Activated naive CD4-positive, alpha-beta T cell treated with anti-CD3 and anti-CD28 coated beads, Interleukin-2, amount 10 ng/mL, durations not matched to agents 7 days and 5 days (primary cell): ENCODE results near the gene A2M.

Experiments
- CTCF ChIA-PET: fragments of 350-600 bp; sonication (Branson Sonifier 250); formaldehyde crosslinking; loops from one replicate; lab custom pipeline; 2021; ENCODE audit warnings: antibody characterized with exemption; lab: Charles Lee
- DNase-seq: peaks from one replicate; pipeline ENCODE4 v3.0.0-alpha.2; 2020
- H3K27ac Mint-ChIP-seq: one replicate; pipeline ENCODE4 v1.8.0; 2021; ENCODE audit warnings: mild to moderate bottlenecking, moderate library complexity, mixed read lengths
- H3K27me3 Mint-ChIP-seq: one replicate; pipeline ENCODE4 v1.8.0; 2021; ENCODE audit warnings: mild to moderate bottlenecking, mixed read lengths
- H3K36me3 Mint-ChIP-seq: one replicate; pipeline ENCODE4 v1.8.0; 2021; ENCODE audit warnings: mixed read lengths
- H3K4me1 Mint-ChIP-seq: one replicate; pipeline ENCODE4 v1.8.0; 2021; ENCODE audit warnings: mixed read lengths
- H3K4me3 Mint-ChIP-seq: one replicate; pipeline ENCODE4 v1.8.0; 2021; ENCODE audit warnings: mild to moderate bottlenecking, moderate library complexity, mixed read lengths
- H3K9me3 Mint-ChIP-seq: one replicate; pipeline ENCODE4 v1.8.0; 2021; ENCODE audit warnings: mixed read lengths

The A2M gene

DNA sequence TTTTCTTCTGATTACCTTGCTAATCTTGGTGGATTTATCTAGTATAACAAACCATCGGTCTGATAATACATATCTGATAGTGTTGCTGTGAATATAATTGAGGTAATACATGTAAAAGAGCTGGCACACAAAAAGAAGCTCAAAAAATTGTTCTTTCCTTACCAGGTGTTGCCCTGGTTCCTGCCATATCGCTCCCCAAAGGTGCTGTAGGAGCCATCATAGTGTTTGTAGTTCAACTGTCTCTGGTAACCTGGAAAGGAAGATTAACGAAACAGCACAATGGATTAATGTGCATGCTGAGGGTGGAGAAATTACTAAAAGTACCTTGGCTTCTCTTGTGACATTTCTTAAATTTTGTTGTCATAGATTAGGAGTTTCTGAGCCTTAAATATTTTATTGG lies 36.6 kb downstream of the A2M start:
- no peak for DNase-seq
- Mint-ChIP-seq H3K4me1 (no peaks in the 10 kb centered on the region), H3K4me3 (no peak overlapping the region), H3K36me3 (peaks cover 2% of the 10 kb centered on the region), H3K27ac (peak overlapping the region; percentile 31), H3K9me3 (peaks cover 7% of the 10 kb centered on the region), H3K27me3 (peaks cover 9% of the 10 kb centered on the region)
- CTCF ChIA-PET, result no interaction called here

DNA sequence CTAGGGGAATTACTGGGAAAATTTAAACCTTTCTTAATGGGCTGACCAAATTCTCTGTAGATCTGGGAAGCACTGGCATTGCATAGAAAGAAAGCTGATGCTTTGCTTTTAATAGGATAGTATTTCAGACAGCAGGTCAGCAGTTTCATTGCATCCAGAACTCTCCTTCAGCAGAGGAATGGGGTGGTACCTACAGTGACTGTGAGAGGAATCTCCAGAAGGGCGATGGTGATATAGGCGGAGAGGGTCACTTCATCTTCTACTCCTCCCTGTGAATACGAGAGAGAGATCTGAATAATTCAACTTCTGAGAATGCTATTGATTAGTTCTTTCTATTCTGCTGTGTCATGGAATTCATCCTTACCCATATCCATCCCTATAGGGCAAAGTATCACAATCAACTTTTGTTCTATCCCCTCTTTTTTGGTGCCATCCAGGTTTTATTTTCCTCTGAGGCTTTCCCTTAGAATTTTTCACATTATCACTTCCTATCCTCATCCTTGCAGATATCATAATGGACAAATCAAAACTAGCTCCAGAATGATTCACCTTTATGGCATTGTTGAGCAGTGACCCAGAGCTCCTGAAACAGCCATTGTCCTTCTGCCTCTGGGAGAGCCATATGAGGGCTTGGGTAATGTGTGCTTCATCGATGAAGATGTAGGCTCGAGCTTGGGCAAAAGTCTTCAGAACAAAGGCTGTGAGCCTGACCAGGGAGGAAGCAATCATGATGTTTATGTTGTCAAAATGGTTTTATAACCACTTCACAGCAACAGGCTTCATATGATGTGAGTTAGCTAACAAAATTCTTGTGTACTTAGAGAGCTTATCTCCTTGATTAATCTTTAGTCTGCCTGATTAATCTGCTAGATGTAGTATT lies 38.3 kb downstream of the A2M start:
- H3K27ac Mint-ChIP-seq, result no peak overlapping the region
- H3K9me3 Mint-ChIP-seq, result peaks cover 2% of the 10 kb centered on the region
- no peaks in the 10 kb centered on the region for H3K36me3 Mint-ChIP-seq
- CTCF ChIA-PET, result interaction anchor here (0.7 kb wide), 1 partner anchor 1087 kb away, joined by 3 read pairs; no protein-coding TSS in a partner anchor
- no peak for DNase-seq
- no peaks in the 10 kb centered on the region for H3K4me1 Mint-ChIP-seq
- H3K4me3 Mint-ChIP-seq, result no peak overlapping the region
- H3K27me3 Mint-ChIP-seq, result peaks cover 13% of the 10 kb centered on the region

DNA sequence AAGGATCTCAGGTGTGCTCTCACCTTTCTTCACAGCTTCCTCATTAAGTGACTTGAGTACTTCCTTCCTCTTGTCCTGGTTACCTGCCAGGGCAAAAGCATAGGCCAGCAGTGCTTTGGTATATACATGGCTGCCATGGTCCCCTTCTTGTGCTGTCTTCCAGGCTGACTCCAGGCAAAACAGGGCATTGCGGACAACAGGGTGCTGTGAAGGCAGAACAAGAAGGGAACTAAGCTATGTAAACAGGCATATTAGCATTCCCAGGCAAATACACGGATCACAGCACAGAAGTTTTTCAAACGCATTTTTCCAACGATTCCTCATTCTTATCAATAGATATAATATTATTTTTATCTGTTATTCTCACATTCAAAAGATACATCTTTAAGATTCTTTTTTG lies 39.0 kb downstream of the A2M start:
- H3K27me3 Mint-ChIP-seq, result peaks cover 9% of the 10 kb centered on the region
- H3K9me3 Mint-ChIP-seq, result no peaks in the 10 kb centered on the region
- CTCF ChIA-PET, result no interaction called here
- H3K4me1 Mint-ChIP-seq, result no peaks in the 10 kb centered on the region
- no peak overlapping the region for H3K4me3 Mint-ChIP-seq
- no peaks in the 10 kb centered on the region for H3K36me3 Mint-ChIP-seq
- H3K27ac Mint-ChIP-seq, result no peak overlapping the region
- no peak for DNase-seq

DNA sequence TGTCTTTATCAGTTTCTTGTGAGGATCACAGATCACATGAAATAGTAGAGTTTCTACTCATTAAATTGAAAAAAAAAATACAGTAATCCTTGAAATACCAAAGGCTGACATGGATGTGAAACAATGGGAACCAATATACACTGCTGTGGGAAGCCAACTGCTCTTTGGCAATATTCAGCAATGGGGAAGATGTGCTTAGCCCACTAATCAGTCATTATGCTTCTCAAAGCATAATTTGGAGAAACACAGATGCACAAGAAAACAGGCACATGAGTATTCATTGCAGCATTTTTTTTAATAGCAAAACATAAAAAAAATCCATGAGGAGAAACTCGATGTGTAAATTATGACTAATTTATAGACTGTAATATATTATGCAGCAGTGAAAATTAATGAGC lies 40.6 kb downstream of the A2M start:
- Mint-ChIP-seq H3K36me3 (no peaks in the 10 kb centered on the region), H3K4me3 (no peak overlapping the region), H3K27me3 (peaks cover 9% of the 10 kb centered on the region), H3K4me1 (no peaks in the 10 kb centered on the region), H3K27ac (no peak overlapping the region), H3K9me3 (no peaks in the 10 kb centered on the region)
- no peak for DNase-seq
- CTCF ChIA-PET, result no interaction called here

DNA sequence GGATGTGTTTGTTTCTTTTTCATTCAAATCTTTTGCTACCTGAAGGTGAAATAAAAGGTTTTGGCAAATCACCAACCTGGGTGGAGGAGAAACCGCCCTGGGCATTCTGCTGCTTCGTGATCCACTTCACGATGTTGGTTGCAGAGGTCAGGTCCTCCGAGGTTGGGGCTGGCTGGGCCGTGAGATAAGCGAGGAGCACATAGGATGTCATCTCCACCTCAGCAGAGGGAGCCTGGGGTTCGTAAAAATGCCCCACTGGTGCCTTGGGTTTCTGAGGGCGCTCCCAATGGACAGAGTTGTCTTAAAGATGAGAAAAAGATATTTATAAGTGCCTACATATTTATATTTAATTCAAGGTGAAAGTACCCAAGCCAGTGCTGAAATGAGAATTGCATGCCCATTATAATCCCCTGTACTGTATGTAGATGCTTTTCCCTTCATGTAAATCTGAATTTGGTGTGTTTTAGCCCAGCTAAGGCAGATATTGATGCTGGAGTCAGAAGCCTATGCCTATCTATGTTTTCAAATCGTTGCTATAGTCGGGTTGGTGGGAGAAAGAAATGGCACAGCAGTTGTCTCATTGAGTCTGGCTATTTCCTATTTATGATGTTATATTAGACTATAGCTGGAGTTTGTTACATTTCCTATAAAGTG lies 41.1 kb downstream of the A2M start:
- no peak overlapping the region for H3K4me3 Mint-ChIP-seq
- no peak for DNase-seq
- CTCF ChIA-PET, result no interaction called here
- no peak overlapping the region for H3K27ac Mint-ChIP-seq
- peaks cover 9% of the 10 kb centered on the region for H3K27me3 Mint-ChIP-seq
- H3K4me1 Mint-ChIP-seq, result no peaks in the 10 kb centered on the region
- no peaks in the 10 kb centered on the region for H3K9me3 Mint-ChIP-seq
- H3K36me3 Mint-ChIP-seq, result no peaks in the 10 kb centered on the region

DNA sequence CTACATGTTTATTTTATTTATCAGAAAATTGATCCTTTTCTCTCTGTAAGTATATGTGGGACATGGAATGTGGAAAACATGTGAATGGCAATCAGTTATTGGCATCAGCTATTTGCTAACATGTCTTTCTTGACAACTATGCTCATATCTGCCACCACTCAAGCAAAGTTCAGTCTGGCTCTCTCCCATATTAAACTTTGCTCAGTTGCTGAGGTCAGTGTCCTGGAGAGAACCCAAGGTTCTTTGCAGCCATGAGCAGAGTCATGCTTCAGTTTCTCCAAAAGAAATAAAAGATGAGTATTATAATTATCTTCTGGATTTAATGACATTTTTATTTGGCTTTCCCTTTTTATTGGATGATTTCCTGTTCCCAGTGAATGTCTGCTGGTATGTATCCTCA lies 42.6 kb downstream of the A2M start:
- Mint-ChIP-seq H3K4me3 (no peak overlapping the region), H3K36me3 (no peaks in the 10 kb centered on the region)

DNA sequence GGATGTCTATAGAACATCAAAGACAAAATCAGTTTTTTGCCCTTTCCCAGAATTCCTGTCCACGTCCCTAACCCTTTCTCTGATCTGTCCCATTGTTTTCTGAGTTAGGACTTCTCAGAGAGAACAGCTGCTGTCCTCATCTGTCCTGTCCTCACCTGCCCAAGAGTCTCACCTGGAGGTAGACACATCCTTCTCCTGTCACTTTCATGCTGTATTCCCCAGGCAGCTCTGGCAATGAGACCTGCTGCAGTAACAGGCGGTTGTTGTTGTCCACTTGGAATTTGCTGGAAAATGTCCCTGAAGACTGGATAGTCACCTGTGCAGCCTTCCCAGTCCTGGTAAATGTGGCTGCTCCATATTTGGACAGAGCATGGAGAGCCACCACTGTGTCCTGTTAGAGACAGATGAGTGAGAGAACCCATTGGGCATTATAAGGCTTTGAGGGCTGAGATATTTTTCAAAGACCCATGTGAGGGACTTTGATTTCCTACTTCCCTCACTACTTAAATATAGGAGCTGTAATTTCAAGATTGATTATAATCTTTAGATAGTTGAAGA lies 43.2 kb downstream of the A2M start:
- Mint-ChIP-seq H3K9me3 (no peaks in the 10 kb centered on the region), H3K27me3 (peaks cover 9% of the 10 kb centered on the region), H3K36me3 (no peaks in the 10 kb centered on the region), H3K27ac (no peak overlapping the region), H3K4me1 (no peaks in the 10 kb centered on the region), H3K4me3 (no peak overlapping the region)
- no peak for DNase-seq
- CTCF ChIA-PET, result no interaction called here

More for the DNA sequence above, 42.6 kb downstream of the A2M start:
- CTCF ChIA-PET, result no interaction called here
- no peak for DNase-seq
- no peaks in the 10 kb centered on the region for H3K9me3 Mint-ChIP-seq
- peaks cover 9% of the 10 kb centered on the region for H3K27me3 Mint-ChIP-seq
- H3K27ac Mint-ChIP-seq, result no peak overlapping the region
- H3K4me1 Mint-ChIP-seq, result no peaks in the 10 kb centered on the region

DNA sequence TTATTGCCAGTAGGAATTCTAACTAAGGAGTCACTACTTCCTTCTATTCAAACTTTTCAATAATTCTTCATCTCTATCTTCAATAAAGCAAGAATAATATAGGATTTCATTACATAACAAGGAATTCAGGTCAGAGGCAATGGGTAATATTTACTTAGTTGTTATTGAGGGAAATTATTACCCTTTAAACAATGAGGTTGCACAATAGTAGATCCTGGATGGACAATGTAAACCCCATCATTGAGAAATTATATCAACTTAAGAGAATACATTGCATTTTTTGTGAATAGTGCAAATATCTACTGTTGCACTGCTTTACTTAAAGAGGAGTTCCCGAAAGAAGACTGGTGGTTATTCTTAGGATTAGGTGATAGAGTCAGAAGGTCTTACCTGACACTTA lies 43.8 kb downstream of the A2M start:
- no peak for DNase-seq
- H3K36me3 Mint-ChIP-seq, result no peaks in the 10 kb centered on the region
- H3K9me3 Mint-ChIP-seq, result no peaks in the 10 kb centered on the region
- no peak overlapping the region for H3K4me3 Mint-ChIP-seq
- CTCF ChIA-PET, result no interaction called here
- H3K27me3 Mint-ChIP-seq, result peaks cover 9% of the 10 kb centered on the region
- no peak overlapping the region for H3K27ac Mint-ChIP-seq
- no peaks in the 10 kb centered on the region for H3K4me1 Mint-ChIP-seq

DNA sequence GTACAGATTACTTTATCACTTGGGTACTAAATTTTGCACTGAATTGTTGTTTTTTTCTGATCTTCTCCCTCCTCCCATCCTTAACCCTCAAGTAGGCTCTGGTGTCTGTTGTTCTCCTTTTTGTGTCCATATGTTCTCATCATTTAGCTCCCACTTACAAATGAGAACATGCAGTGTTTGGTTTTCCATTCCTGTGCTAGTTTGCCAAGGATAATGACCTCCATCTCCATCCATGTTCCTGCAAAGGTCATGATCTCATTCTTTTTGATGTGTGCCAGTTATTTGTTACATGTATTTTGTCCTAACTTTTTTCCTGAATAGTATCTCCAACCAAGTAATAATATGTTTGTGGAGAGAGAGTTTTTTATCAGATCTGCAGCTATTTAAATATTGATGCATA lies 44.2 kb downstream of the A2M start:
- Mint-ChIP-seq H3K27me3 (peaks cover 9% of the 10 kb centered on the region), H3K4me3 (no peak overlapping the region), H3K9me3 (no peaks in the 10 kb centered on the region), H3K27ac (no peak overlapping the region), H3K36me3 (no peaks in the 10 kb centered on the region), H3K4me1 (no peaks in the 10 kb centered on the region)
- CTCF ChIA-PET, result no interaction called here
- DNase-seq, result no peak

DNA sequence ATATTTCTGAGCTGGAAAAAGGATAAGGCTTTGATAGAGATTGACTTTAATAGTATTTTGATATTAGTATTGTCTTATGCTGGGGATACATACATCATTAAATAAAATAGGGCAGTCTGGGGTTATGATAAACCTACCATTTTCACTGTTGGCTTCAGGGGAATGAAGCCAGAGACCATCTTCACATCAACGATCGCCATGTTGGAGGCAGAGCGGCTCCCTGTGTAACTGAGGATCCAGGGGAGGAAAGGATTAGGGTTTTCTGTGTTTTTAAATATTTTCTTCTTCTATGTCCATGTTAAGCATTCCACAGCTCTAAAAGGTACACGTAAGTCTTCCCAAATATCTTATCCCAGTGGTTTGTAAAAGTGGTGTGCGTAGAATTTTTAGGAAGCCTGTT lies 45.4 kb downstream of the A2M start:
- Mint-ChIP-seq H3K9me3 (no peaks in the 10 kb centered on the region), H3K27me3 (peaks cover 20% of the 10 kb centered on the region), H3K27ac (no peak overlapping the region), H3K4me3 (no peak overlapping the region), H3K36me3 (no peaks in the 10 kb centered on the region), H3K4me1 (no peaks in the 10 kb centered on the region)
- DNase-seq, result no peak
- CTCF ChIA-PET, result no interaction called here

DNA sequence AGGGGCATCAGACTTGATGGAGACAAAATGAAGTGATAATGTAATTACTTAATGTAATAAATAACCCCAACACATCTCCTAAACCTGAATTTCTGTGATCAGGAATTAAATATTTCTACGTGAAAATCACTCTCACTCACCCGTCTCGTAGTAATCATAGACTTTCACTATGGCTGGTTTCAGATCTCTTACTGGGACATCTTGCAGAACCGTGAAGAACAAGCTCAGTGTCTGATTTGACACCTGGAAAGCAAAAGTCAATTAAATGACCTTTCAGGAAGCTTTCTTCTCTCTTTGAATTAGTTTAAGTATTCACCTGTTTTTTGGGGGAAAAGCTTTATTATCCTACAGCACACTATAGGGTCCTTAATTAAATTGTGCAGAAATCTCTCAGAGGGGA lies 47.1 kb downstream of the A2M start:
- no peak for DNase-seq
- Mint-ChIP-seq H3K4me1 (peaks cover 5% of the 10 kb centered on the region), H3K27ac (no peak overlapping the region), H3K4me3 (no peak overlapping the region), H3K9me3 (no peaks in the 10 kb centered on the region), H3K27me3 (peaks cover 22% of the 10 kb centered on the region), H3K36me3 (no peaks in the 10 kb centered on the region)
- CTCF ChIA-PET, result interaction anchor here (0.7 kb wide), 1 partner anchor 117 kb away, joined by 3 read pairs; no protein-coding TSS in a partner anchor

DNA sequence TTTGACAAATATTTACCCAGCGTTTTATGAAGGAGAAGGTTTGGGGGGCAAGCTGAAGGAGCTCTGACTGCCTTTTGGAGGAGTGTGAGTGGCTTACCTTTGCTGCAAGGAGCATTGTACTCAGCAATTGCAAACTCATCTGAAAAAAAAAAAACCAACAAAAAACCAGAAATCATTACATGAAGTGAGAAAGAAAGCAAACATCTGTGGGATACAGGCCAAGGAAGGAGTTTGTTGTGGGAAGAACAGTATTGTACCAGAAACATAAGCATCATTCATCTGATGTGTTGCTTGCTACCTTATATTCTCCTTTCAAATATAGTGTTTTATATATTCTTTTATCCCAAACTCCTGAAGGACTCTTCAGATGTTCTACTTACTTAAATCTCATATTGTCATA lies 47.6 kb downstream of the A2M start:
- no peaks in the 10 kb centered on the region for H3K36me3 Mint-ChIP-seq
- peaks cover 6% of the 10 kb centered on the region for H3K4me1 Mint-ChIP-seq
- no peak for DNase-seq
- peaks cover 22% of the 10 kb centered on the region for H3K27me3 Mint-ChIP-seq
- no peaks in the 10 kb centered on the region for H3K9me3 Mint-ChIP-seq
- CTCF ChIA-PET, result interaction anchor here (0.7 kb wide), 1 partner anchor 116 kb away, joined by 3 read pairs; no protein-coding TSS in a partner anchor
- no peak overlapping the region for H3K4me3 Mint-ChIP-seq
- H3K27ac Mint-ChIP-seq, result no peak overlapping the region

DNA sequence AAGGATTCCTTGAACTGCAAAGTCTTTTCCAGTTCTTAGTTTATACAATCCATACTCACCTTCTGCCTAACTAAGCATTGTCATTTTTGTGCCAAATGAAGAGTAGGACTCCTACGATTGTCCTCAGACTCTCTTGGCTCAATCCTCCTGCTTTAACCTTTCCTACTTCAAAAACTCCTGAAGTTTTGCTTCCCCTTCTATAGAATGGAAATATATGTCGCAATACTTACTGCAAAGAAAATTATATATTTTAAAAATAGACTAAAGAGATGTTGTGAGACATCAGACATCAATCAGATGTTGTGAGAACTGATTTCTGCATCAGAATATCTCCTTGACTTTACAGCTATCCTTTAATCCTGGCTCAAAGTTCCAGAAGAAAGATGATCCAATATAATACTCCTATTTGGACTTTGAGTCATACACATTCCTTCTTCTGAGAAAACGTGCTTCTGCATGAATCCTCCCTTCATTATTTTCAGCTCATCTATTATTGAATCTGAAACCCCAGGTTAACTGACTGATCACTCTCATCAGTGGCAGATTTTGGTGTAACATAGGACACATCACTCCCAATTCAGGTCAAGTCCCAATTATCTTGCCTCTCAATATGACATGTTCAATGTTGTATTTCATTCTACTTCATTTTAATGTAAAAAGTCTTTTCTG lies 48.8 kb downstream of the A2M start:
- no peaks in the 10 kb centered on the region for H3K36me3 Mint-ChIP-seq
- CTCF ChIA-PET, result interaction anchor here (2.1 kb wide), 1 partner anchor 17 kb away, joined by 7 read pairs; no protein-coding TSS in a partner anchor

DNA sequence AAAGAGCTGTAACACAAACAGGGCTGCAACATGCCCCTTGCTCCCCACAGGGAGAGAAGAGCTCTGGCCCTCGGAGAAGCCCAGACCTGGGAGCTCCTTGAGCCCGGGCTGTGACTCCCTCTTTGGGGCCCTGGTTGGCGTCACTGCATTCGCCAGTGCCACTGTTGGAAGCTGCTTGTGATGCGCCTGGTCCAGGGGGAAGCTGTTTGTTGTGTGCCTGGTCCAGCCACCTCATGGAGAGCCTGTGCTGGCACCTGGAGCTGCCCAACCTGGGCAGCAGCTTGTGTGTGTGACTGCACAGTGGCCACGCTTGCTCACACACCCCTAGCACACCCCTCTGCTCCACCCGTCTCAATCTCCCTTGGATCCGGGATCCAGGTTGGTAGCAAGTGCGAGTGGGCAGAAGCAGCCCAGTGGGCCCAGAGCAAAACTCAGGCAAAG lies 49.5 kb downstream of the A2M start:
- Mint-ChIP-seq H3K4me3 (peak overlapping the region; percentile 5), H3K27ac (no peak overlapping the region), H3K27me3 (peaks cover 24% of the 10 kb centered on the region), H3K36me3 (no peaks in the 10 kb centered on the region), H3K9me3 (no peaks in the 10 kb centered on the region), H3K4me1 (peaks cover 6% of the 10 kb centered on the region)
- CTCF ChIA-PET, result interaction anchor here (2.1 kb wide), 1 partner anchor 17 kb away, joined by 7 read pairs; no protein-coding TSS in a partner anchor
- DNase-seq, result no peak

More for the DNA sequence above, 48.8 kb downstream of the A2M start:
- no peaks in the 10 kb centered on the region for H3K9me3 Mint-ChIP-seq
- H3K4me3 Mint-ChIP-seq, result no peak overlapping the region
- H3K4me1 Mint-ChIP-seq, result peaks cover 6% of the 10 kb centered on the region
- no peak overlapping the region for H3K27ac Mint-ChIP-seq
- no peak for DNase-seq
- peaks cover 22% of the 10 kb centered on the region for H3K27me3 Mint-ChIP-seq
